ENCODE data around the gene BANF2. TPM values are rescaled to one million over a fixed set of nuclear protein-coding genes. Genes with fewer than 3 reads are reported as not detected.
A peak's percentile ranks its signal among the peaks of the same experiment; 100 is the strongest.

The BANF2 gene
- total and polyA plus RNA-seq, 2 of the 13 experiments (the other 11 are each of a cell fraction or from before 2014, with no cell fraction given), result 0.35 TPM; not detected in 1

GRCh38 chr20:17661121-17661744 is 38.5 kb upstream of the BANF2 start (continued):
- no peak for TF ChIP-seq ZBTB43 (CRISPR knock-in tag; conservative IDR thresholded peaks at IDR 0.05)
- peak; percentile 55 for TF ChIP-seq ASH2L (IDR thresholded peaks at IDR 0.05; ENCODE audit: insufficient read length, low read depth, low read length)
- no peak for TF ChIP-seq PCBP1 (IDR thresholded peaks at IDR 0.05; ENCODE audit: borderline replicate concordance, low read depth, low read length)
- peak; percentile 51; the same call in 1 of the 2 replicates for TF ChIP-seq ATF2 (CRISPR knock-in tag; IDR thresholded peaks at IDR 0.05)
- TF ChIP-seq ELF1 (CRISPR knock-in tag; IDR thresholded peaks at IDR 0.05), result no peak; the same call in 1 of the 2 replicates
- TF ChIP-seq ZNF205 (CRISPR knock-in tag; IDR thresholded peaks at IDR 0.05), result peak; percentile 77; the same call in 1 of the 2 replicates
- no peak for TF ChIP-seq GPBP1L1 (CRISPR knock-in tag; IDR thresholded peaks at IDR 0.05)
- TF ChIP-seq ATRX (CRISPR knock-in tag; IDR thresholded peaks at IDR 0.05; ENCODE audit: borderline replicate concordance), result no peak
- TF ChIP-seq ZNF607 (CRISPR knock-in tag; IDR thresholded peaks at IDR 0.05; ENCODE audit: borderline replicate concordance), result no peak
- 0 out of 2 replicates have a peak, but pooled peaks have one; percentile 41 for TF ChIP-seq ZC3H13 (CRISPR knock-in tag; IDR thresholded peaks at IDR 0.05)
- no peak for TF ChIP-seq FLYWCH1 (CRISPR knock-in tag; IDR thresholded peaks at IDR 0.05)
- TF ChIP-seq DNMT3B (CRISPR knock-in tag; conservative IDR thresholded peaks at IDR 0.05), result no peak
- TF ChIP-seq DPF2 (CRISPR knock-in tag; IDR thresholded peaks at IDR 0.05; ENCODE audit: borderline replicate concordance, low read depth), result peak; percentile 41; the same call in 1 of the 2 replicates
- no peak for TF ChIP-seq HNRNPL (IDR thresholded peaks at IDR 0.05; ENCODE audit: low read depth, low read length)
- no peak; the same call in 1 of the 2 replicates for TF ChIP-seq HMGXB3 (CRISPR knock-in tag; IDR thresholded peaks at IDR 0.05; ENCODE audit: borderline replicate concordance)
- peak; percentile 59; the same call in 1 of the 2 replicates for TF ChIP-seq THAP11 (CRISPR knock-in tag; IDR thresholded peaks at IDR 0.05)
- no peak for TF ChIP-seq CCAR2 (optimal IDR thresholded peaks at IDR 0.05; ENCODE audit: low read depth, low read length)
- TF ChIP-seq ZNF501 (CRISPR knock-in tag; IDR thresholded peaks at IDR 0.05), result no peak
- TF ChIP-seq TBX2 (CRISPR knock-in tag; IDR thresholded peaks at IDR 0.05; ENCODE audit: borderline replicate concordance), result peak; percentile 42; the same call in 1 of the 2 replicates
- TF ChIP-seq ZNF253 (CRISPR knock-in tag; IDR thresholded peaks at IDR 0.05; ENCODE audit: borderline replicate concordance), result no peak

Measured in HepG2 (cell line).